Middle frontal gyrus (tissue), 1 donor: ENCODE measurements around the gene TRABD2B.
A peak's percentile ranks its signal among the peaks of the same experiment; 100 is the strongest.

Source experiments
- DNase-seq: peaks from one replicate; pipeline ENCODE4 v3.0.0-alpha.2; 2015; ENCODE audit warnings: low spot score; ENCODE audit errors: extremely low spot score

The TRABD2B gene

DNA sequence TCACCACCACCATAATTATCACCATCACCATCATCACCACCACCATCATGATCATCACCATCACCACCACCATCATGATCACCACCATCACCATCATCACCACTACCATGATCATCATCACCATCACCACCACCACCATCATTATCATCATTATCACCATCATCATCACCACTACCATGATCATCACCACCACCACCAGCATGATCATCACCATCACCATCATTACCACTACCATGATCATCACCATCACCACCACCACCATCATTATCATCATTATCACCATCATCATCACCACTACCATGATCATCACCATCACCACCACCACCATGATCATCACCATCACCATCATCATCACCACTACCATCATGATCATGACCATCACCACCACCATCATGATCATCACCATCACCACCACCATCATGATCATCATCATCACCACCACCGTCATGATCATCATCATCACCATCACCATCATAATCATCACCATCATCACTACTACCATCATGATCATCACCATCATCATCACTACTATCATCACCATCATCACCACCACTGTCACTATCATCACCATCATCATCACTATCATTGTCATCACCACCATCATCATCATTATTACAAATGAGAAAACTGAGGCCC, 60.2 kb downstream of the TRABD2B start:
- no peak for DNase-seq

DNA sequence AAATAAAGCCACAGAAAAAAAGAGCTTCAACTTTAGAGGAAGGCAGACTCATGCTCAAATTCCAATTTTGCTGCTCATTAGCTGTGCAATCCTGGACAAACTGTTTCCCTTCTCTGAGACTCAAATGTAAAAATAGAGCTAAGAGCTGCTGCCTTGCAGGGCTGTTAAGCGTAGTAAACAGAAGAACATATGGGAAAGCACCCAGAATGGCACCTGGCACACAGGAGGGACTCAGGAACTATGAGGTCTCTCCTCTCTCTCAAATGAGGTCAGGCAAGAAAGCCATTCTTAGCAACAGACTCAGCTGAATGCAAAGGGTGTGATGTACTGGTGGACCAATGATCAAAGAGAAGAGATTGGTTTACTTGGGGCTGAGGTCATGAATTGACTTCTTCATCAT, 61.3 kb downstream of the TRABD2B start:
- no peak for DNase-seq

- DNase-seq: no peak
Observed at GRCh38 chr1:47935163-47935562, 62.0 kb downstream of the TRABD2B start.

DNA sequence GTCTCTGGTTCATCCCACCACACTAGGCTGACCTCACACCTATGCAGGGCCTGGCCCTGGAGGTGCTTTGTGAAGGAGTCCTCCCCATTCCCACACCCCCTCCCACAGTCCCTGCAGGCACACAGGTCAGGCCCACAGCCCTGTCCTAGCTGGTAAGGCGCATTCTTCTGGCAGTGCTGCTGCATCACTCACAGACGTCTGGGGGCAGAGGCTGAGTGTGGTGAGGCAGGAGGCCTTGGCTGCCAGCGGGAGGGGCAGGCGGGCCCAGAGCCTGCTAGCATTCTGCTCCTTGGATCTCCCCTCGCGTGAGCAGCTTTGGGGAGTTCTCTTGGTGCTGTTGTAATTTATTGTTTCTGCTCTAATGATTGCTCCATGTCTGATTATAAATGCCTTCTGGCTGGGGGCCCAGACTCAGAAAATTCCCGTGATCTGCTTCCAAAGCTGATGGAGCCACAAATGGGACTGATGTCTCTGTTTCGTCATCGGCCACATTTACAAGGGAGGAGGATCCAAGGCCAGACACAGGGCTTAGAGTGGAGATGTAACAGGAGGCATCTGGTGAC, 62.9 kb downstream of the TRABD2B start:
- peak; percentile 10 for DNase-seq

DNA sequence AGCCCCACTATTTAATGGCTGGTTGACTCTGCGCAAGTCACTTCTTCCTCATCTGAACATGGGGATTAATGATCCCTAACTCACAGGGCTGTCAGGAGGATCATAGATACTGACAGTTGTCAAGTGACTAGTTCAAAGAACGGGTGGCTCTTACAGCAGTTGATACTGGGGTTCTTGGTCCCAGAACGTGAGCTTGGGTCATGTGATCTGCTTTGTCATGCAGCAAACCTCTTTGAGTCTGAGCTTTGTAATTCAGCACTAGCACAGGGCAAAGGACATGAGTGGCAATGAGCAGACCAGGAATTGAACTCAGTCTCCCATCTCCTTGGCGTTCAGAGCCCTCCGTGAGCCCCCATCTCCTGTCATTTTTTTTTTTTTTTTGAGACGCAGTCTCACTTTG, 64.4 kb downstream of the TRABD2B start:
- DNase-seq: no peak

DNA sequence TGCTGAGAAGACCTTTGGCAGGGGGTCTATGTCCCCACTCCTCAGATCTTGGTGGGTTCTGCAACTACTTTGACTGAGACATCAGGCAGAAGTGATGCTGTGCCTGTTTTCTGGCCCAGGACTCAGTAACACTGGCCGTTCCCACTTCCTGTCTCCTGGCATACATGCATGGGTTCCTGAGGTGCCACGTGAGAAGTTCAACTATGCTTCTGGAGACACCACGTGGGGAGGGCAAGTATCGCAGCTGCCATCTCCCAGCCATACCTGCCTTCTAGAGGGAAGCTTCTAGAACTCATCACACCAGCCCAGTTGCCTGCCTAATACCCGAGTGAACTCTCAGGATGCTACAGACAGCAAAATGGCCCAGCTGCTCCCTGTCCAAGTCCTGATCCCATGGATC, 65.8 kb downstream of the TRABD2B start:
- no peak for DNase-seq

GRCh38 chr1:47930210-47930840, 66.9 kb downstream of the TRABD2B start:
- DNase-seq: no peak

- no peak for DNase-seq
Observed at GRCh38 chr1:47927165-47927564, 70.0 kb downstream of the TRABD2B start.

GRCh38 chr1:47926461-47926999, 70.7 kb downstream of the TRABD2B start:
- DNase-seq: no peak

GRCh38 chr1:47924270-47925048, 72.7 kb downstream of the TRABD2B start:
- no peak for DNase-seq

DNA sequence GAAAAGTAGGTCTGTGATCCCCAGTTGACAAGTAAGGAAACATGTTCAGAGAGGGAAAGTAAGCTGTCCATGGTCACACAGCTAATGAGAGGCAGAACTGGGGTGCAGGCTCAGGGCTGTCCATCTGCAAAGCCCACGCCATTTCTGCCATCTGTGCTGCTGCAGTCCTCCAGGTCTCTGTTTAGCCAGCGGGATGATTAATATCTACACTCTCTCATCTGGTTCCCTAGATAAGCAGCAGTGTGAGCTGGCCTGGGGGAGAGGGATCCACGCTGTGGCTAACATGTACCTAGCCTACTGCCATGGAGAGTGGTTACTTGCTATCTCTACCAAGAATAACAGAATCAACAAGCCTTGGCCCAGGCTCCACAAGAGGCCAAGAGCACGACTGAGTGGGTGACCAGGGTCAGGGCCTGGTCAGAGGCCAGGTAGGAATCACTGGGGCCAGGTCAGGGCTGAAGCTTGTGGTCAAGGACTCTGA, 75.2 kb downstream of the TRABD2B start:
- DNase-seq: no peak

DNA sequence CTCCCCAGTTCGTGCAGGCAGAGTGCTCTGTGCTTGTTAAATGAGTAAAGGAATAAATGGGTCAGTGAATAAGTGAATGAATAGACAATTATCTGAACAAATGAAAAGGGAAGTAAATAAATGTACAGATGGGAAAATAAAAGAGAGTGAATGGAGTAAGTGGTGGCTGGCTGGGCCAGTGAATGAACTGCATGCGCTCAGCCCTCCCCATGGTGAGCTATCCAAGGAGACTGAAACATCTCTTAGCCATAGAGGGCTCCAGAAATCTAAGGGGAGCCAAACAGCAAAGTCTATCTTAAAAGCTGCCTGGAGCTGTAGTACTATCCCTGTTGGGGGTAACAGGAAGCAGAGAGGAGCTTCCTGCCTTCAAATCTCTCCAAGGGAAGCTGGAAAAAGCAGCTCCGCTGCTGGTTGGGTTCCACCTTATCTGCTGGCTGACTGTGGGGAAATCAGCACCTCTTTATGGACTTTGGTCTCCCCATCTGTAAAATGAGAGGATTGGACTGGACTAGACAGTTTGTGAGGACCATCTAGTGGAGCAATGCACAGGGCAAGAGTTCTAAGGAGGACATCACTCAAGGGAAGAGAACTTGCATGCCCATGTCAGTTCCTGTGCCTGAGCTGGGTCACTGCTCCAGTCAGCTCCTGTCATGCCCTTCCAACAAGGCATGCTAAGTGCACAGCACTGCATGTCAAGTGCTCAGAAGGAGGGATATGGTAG, 77.9 kb downstream of the TRABD2B start:
- no peak for DNase-seq

- no peak for DNase-seq
Observed at GRCh38 chr1:47918257-47918867, 78.8 kb downstream of the TRABD2B start.

DNA sequence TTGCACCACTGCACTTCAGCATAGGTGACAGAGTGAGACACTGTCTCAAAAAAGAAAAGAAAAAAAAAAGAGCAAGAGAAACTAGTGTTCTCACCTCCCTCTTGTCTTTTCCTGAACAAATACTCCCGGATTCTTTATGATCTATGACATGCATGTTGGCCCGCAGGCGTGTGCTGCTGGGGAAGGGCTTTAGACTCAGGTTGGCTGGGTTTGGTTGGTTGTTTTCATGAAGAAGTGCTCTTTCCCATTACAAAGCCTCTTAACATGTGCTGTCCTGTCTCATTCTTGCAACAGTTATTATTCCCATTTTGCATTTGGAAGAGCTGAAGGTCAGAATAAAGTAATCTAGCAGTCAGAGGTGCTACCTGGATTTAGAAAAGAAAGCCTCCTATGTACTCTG, 79.5 kb downstream of the TRABD2B start:
- DNase-seq: no peak

DNA sequence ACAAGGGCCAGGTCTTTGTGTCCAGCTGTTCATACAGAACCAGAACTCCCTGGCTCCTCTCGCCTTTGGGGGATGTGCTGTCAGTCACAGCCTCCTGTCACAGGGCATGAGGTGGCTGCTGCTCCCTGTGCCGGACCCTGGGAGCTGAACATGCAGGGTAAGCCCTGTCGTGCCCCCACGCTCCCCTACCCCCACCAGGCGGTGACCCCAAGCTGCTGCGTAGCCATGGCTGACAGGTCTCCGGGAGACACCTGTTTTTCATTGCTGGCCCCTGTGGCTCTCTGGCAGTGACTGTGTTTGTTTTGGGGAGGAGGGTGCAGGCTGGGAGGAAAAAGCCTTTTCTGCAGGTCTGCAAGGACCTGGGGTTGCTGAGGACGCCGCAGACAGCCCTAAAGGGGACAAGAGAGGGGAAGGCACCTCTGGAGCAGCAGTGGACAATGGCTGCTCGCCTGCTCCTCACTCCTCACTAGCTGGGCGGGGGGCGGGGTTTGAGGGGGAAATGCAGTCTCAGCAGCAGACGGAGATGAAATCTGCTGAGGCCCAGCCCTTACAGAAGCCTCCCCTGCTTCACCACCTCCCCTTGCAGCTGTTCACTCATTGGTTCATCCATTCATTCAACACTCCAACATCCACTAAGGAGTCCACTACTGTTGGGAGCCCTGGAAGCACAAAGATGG, 81.4 kb downstream of the TRABD2B start:
- no peak for DNase-seq

DNA sequence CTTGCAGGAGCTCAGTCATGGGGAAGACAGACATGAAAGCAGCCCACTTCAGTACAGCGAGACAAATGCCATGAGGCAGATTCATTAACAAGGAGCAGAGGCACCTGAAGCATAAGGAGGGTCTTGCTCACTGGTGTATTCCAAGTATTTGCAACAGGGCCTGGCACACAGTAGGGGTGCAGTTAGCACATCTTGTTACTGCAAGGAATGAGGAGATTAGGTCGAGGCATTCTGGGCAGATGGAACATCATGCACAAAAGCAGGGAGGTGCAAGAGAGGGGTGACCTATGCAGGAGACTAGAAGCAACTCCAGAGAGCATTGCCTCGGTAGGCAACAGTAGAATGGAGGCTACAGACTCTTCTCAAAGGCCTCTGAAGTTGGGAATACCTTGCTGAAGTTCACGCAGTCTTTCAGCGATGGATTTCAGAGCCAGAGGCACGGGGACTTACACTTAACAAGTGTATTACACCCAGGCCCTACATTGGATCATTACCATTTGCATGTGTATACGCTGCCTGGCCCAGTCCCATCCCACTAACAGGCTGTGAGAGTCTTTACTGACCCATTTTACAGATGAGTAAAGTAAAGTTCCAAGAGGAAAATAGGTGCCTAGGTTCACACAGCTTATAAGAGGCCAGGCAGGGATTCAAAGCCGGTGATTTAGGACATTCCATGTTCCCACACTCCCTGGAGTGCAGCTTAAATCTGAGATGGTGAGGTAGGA, 82.1 kb downstream of the TRABD2B start:
- DNase-seq: no peak

DNA sequence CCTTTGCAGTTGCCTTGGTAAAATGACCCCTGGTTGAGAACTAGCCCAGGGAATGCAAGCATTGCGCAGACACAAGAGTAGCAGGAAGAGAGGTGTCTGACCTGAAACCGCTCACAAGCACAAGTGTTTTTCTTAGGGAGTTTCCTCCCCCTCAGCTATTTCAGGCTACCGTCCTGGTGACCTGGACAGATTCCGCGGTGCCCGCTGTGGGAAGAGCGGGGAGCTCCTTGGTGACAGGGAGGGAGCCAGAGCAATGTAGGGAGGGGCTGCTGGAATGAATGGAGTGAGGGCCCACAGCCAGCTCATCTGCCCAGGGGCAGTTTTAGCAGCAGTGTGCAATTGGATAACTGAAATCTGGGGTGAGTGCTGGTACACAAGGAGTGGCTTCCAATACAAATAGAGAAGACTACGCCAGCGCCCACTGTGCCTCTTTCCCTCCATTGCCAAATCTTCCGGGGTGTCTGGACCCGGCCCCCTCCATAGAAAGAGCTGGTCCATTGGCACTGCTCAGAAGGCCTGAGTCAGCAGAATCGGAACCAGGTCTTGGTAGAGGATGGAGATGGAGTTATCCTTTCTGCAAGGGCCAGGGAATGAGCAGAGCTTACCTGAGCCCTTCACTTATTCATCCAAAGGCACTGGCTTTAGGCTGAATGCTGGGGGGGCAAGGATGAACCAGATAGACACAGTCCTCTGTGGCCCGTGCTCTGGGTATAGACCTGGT, 82.8 kb downstream of the TRABD2B start:
- DNase-seq: no peak

GRCh38 chr1:47913225-47913823, 83.9 kb downstream of the TRABD2B start:
- DNase-seq: no peak
